Astrocyte of the hippocampus (primary cell): ENCODE measurements around the gene KPNA6.
"Not testable (repeated sequence)": the region's sequence is repeated elsewhere in the genome, so short reads cannot be mapped to it uniquely, and the experiment has no call there.

Experiments
- DNase-seq: peaks from one replicate; pipeline ENCODE4 v3.0.0; 2011; ENCODE audit warnings: low read depth, low spot score

The KPNA6 gene

DNA sequence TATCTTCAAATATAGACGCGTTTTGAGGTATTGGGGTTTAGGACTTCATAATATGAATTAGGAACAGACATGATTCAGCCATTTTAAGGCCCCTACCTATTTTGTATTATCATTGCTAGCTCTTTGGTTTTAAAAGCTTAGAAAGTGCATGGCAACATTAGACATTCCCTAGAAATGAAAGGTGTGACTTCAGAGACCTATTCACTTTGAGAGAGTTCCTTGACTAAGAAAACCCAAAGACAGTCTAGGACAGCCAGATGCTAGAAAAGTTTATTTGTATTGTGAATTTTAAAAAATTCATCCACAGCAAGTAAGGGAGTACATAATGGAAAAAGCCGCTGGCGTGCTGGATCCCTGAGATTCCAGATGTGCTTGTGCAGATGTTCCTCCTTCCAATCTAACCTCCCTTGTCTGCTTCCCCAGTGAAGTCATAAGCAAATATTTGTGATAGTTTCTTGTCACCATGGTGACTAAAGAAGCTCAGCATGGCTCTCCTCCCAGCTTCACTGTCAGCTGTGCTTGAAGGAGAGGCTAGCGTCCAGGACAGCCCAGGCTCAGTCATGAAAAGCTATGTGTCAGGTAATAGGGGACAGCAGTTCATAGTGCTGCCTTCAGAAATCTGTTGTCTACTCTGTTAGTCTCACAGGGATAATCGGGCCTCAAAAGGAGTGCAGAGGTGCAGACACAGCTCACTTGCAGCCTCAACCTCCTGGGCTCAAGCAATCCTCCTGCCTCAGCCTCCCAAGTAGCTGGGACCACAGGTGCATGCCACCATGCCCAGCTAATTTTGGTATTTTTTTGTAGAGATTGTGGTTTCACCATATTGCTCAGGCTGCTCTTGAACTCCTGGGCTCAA lies 34.8 kb downstream of the KPNA6 start:
- peak; percentile 66 for DNase-seq

- DNase-seq, result not testable (repeated sequence)
Measured at GRCh38 chr1:32143302-32143695, 35.4 kb downstream of the KPNA6 start.

DNA sequence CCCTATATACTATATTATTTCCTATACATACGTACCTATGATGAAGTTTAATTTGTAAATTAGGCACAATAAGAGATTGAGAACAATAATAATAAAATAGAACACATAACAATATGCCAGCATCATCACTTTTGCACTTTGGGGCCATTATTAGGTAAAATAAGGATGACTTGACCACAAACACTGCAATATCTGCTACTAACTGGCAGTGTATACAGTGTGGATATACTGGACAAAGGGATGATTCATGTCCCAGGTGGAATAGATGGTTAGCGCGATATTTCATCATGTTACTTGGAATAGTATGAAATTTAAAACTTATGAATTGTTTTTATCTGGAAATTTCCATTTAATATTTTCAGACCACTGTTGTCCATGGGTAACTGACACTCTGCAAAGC lies 36.2 kb downstream of the KPNA6 start:
- DNase-seq, result no peak

DNA sequence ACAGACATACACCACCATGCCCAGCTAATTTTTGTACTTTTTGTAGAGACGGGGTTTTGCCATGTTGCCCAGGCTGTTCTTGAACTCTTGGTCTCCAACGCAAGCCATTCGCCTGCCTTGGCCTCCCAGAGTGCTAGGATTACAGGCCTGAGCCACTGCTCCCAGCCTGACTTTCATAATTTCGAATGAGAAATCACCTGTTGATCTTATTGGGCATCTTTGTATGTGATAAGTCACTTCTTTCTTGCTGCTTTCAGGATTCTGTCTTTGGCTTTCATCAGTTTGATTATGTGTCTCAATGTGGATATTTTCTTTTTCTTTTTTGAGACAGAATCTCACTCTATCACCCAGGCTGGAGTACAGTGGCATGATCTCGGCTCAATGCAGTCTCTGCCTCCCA lies 39.9 kb downstream of the KPNA6 start:
- DNase-seq, result not testable (repeated sequence)

DNA sequence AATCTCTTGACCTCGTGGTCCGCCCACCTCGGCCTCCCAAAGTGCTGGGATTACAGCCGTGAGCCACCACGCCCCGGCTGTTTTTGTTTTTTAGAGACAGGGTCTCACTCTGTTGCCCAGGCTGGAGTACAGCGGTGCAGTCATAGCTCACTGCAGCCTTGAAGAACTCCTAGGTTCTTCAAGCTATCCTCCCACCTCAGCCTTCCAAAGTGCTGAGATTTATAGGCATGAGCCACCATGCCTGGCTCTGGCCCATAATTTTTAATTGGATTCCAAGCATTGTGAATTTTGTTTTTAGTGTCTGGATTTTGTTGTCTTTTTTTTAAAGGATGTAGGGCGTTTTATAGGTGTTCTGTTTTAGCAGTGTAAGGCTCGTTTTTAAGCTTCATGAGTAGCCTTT lies 43.0 kb downstream of the KPNA6 start:
- DNase-seq, result no peak

GRCh38 chr1:32151319-32151787 lies 43.5 kb downstream of the KPNA6 start:
- DNase-seq, result peak; percentile 65

- DNase-seq, result no peak
Measured at GRCh38 chr1:32159189-32159588, 51.3 kb downstream of the KPNA6 start.

DNA sequence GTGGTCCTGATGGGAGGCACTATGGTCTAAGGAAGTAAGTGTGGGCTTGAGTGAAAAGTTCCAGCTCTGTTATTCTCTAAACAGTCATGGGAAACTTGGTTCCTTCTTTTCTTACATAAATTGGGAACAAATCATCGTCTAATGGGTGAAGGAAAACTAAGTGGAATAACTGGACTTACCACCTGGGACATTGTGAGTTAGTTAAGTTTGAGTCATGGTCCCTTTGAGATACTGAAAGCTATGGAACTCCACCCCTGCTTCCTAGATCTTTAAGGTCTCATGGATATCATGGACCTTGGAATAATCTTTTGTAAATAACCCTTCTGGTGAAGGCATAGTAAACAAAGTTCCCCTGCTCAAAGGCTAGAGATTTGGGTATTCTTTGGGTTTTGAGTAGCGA lies 55.5 kb downstream of the KPNA6 start:
- DNase-seq, result no peak

GRCh38 chr1:32165633-32166032 lies 57.8 kb downstream of the KPNA6 start:
- DNase-seq, result not testable (repeated sequence)

- no peak for DNase-seq
Measured at GRCh38 chr1:32170991-32171390, 63.1 kb downstream of the KPNA6 start.

DNA sequence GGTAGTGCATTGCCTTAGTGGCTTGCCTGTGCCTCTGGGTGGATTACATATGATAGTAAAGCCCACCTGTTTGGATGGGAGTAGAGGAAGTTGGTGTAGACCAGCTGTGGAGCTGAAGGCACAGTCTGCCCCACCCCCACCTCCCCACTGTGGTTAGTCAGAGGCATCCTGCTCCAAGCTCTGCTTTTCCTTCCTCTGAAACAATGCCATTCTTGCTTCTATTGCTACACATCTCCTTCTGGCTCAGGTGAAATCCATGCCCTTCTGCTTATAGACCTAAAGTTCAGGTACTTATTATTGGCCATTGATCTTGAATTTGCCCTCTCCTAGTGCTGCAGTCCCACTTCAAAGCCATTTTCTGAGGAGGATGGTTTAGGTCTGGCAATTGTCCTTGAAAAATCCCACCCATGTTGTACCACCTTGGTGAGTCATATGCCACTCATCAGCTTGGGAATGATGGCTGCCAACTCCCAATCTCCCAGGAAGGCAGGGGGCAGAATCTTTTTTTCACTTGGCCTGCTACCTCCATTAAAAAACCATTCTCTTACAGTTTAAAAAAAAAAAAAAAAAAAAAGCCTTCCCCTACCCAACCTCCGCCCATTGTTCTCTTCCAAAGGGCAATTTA lies 64.9 kb downstream of the KPNA6 start:
- DNase-seq, result peak; percentile 36

DNA sequence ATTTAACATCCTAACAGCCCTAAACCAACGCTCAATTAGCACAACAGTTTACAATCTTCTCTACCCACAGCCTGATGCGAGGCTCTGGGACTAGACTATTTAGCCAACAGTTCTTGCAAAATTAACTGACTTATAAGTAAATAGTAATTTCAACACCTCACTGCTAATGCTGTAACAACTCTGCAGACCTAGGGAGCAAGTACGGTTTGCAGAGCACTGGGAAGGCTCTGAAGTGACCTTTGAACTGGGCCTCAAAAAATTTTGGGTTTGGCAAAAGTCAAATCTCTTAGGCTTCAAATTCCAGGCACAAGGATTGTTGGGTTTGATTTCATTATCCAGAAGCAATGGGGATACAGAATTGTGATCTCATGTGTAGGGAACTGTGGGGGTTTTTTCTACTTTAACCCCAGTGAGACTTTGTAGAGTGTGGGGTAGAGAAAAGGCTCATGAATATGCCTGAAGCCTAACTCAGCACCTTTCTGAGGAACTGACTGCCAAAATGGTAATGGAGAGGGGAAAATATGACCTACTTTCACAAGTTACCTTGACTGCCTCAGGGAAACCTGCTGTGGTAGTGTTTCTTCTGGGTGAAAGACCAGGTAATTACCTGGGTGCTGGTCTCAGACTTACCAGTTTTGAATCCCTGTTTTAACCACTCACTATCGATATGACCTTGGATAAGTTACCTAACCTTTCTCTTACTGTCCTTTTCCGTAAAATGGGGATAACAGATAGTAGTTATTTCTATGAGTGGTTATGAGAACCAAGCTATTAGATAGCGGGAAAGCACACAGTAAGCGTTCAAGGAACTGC lies 70.7 kb downstream of the KPNA6 start:
- no peak for DNase-seq

DNA sequence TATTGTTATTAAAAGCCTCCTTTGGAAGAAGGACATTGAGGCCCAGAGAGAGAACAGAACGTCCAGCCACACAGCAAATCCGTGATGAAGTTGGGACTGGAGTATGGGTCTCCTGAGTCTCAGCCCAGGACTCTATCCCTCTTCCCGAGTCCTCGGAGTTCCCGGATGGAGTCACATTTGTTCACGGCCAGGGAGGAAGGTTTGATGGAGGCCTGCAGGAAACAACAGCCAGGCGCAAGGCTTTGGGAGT lies 71.3 kb downstream of the KPNA6 start:
- DNase-seq, result no peak

- peak; percentile 96 for DNase-seq
Measured at GRCh38 chr1:32179443-32180185, 71.8 kb downstream of the KPNA6 start, which contains the start of gene TXLNA. TXLNA (plus strand) TSS chr1:32179675; CDS start chr1:32180346, 671 bp downstream.

GRCh38 chr1:32180186-32181060 lies 72.6 kb downstream of the KPNA6 start:
- DNase-seq, result peak; percentile 79

DNA sequence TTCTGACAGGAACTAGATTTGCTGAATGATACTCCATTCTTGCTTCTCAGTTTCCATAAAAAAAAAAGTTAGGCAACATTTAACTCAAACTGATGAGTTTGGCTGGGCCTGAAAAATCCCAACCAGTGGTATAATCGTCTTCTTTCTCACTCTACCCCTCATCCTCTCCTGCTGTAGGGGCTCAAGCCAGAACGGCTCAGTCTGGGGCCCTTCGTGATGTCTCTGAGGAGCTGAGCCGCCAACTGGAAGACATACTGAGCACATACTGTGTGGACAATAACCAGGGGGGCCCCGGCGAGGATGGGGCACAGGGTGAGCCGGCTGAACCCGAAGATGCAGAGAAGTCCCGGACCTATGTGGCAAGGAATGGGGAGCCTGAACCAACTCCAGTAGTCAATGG lies 73.2 kb downstream of the KPNA6 start:
- no peak for DNase-seq

DNA sequence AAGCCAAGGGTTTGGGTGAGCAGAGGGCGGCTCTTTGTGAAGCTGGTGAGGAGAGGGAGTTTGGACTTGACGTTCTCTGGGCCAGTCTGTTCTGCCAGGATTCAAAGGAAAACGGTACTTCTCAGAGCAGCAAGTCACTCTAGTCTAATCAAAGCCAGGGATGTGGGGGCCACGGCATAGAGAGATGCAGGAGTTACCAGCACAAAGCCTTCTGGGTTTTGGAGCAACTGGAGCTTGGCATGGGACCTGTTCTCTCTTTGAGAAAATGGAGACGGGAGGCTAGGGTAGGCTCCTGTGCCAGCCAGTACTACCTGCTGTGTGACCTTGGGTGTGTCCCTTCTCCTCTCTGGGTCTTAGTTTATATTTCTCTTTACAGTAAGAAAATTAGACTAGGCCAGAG lies 73.7 kb downstream of the KPNA6 start:
- DNase-seq, result no peak

GRCh38 chr1:32182060-32182459 lies 74.2 kb downstream of the KPNA6 start:
- DNase-seq, result no peak

DNA sequence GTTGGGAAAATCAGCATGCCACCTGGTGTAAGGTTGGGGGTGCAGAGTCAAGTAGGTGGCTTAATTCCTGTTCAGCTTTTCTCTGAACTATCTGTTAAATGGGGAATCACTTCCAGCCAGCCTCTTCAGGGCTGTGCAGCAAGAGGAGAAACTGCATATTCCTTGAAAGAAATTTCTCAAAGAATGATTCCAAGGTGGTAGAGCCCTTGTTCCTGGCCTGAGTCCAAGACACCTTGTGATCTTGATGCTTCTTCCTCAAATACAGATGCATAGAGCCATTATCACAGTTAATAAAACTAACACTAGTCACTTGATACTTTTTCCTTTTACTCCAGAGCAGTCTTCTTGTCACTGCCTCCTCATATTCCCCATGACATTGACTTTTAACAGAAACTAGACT lies 76.8 kb downstream of the KPNA6 start:
- no peak for DNase-seq

GRCh38 chr1:32186077-32186476 lies 78.2 kb downstream of the KPNA6 start:
- DNase-seq, result no peak

DNA sequence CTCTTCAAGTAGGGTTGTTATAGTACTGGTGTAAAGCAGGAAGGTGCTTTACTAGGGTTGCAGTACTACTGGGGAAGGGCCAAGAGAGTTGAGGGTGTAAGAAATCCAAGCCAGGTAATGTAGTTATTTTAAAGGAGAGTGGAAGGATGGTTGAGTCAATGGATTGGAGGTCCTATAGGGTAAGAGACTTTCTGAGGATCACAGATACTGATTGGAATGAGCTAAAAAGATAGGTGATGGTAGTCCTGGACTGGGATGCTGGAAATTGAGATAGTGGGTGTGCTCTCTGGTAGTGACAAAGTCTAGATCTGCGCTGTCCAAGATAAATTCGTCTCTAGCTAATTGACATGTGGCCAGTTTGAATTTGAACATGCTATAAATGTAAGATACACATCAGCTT lies 78.6 kb downstream of the KPNA6 start:
- DNase-seq, result no peak
